ENCODE results near the gene STK16.

STK16 gene

GRCh38 chr2:219277703-219278654 lies 32.7 kb downstream of the STK16 start:
- peaks cover 20 to 45% of the 10 kb centered on the region in 2 donors for H3K4me1 ChIP-seq (ENCODE audit: control insufficient read depth in 1 of 2, insufficient read depth in 2 of 2, low read length in 2 of 2)
- peak overlapping the region; percentile 85 for H3K27ac ChIP-seq (ENCODE audit: low read length)
- no peaks in the 10 kb centered on the region for H3K27me3 ChIP-seq (ENCODE audit: low read depth, low read length)
- peak overlapping the region; percentile 54 to 79 for H3K4me3 ChIP-seq (ENCODE audit: low read depth in 1 of 2, low read length in 2 of 2)
- no peaks in the 10 kb centered on the region for H3K9me3 ChIP-seq (ENCODE audit: control insufficient read depth in 1 of 2, low read length in 2 of 2)
- peaks cover 24 to 27% of the 10 kb centered on the region in 2 donors for H3K36me3 ChIP-seq (ENCODE audit: control insufficient read depth in 1 of 2, insufficient read depth in 2 of 2, low read length in 2 of 2)

- no peaks in the 10 kb centered on the region for H3K9me3 ChIP-seq (ENCODE audit: control insufficient read depth in 1 of 2, low read length in 2 of 2)
- H3K36me3 ChIP-seq (ENCODE audit: control insufficient read depth in 1 of 2, insufficient read depth in 2 of 2, low read length in 2 of 2), result peaks cover 27 to 34% of the 10 kb centered on the region in 2 donors
- peak overlapping the region; percentile 85 for H3K27ac ChIP-seq (ENCODE audit: low read length)
- no peaks in the 10 kb centered on the region for H3K27me3 ChIP-seq (ENCODE audit: low read depth, low read length)
- peak overlapping the region; percentile 54 to 79 for H3K4me3 ChIP-seq (ENCODE audit: low read depth in 1 of 2, low read length in 2 of 2)
- H3K4me1 ChIP-seq (ENCODE audit: control insufficient read depth in 1 of 2, insufficient read depth in 2 of 2, low read length in 2 of 2), result peaks cover 20 to 45% of the 10 kb centered on the region in 2 donors
Measured at GRCh38 chr2:219278655-219279150, 33.4 kb downstream of the STK16 start.

- H3K27ac ChIP-seq (ENCODE audit: low read length), result peak within 1 kb of the TSS; percentile 85
- peak within 1 kb of the TSS; percentile 79 to 87 for H3K4me3 ChIP-seq (ENCODE audit: low read depth in 1 of 2, low read length in 2 of 2)
- H3K27me3 ChIP-seq (ENCODE audit: low read depth, low read length), result no peaks in the 10 kb centered on the region
- H3K36me3 ChIP-seq (ENCODE audit: control insufficient read depth in 1 of 2, insufficient read depth in 2 of 2, low read length in 2 of 2), result peaks cover 34 to 36% of the 10 kb centered on the region in 2 donors
- H3K9me3 ChIP-seq (ENCODE audit: control insufficient read depth in 1 of 2, low read length in 2 of 2), result no peaks in the 10 kb centered on the region
- peaks cover 20 to 41% of the 10 kb centered on the region in 2 donors for H3K4me1 ChIP-seq (ENCODE audit: control insufficient read depth in 1 of 2, insufficient read depth in 2 of 2, low read length in 2 of 2)
Measured at GRCh38 chr2:219279151-219279915, 34.1 kb downstream of the STK16 start, which contains the start of gene DNAJB2. TSS of gene DNAJB2 (plus strand) at chr2:219279366. CDS start at chr2:219279834, 468 bp downstream.

GRCh38 chr2:219279916-219280516 lies 34.7 kb downstream of the STK16 start:
- Histone ChIP-seq H3K4me1 (ENCODE audit: control insufficient read depth in 1 of 2, insufficient read depth in 2 of 2, low read length in 2 of 2) (peaks cover 20 to 41% of the 10 kb centered on the region in 2 donors), H3K36me3 (ENCODE audit: control insufficient read depth in 1 of 2, insufficient read depth in 2 of 2, low read length in 2 of 2) (peaks cover 40 to 42% of the 10 kb centered on the region in 2 donors), H3K9me3 (ENCODE audit: control insufficient read depth in 1 of 2, low read length in 2 of 2) (no peaks in the 10 kb centered on the region), H3K27ac (ENCODE audit: low read length) (peak overlapping the region; percentile 83), H3K27me3 (ENCODE audit: low read depth, low read length) (no peaks in the 10 kb centered on the region), H3K4me3 (ENCODE audit: low read depth in 1 of 2, low read length in 2 of 2) (peak overlapping the region; percentile 79 to 87)

GRCh38 chr2:219280651-219281050 lies 35.4 kb downstream of the STK16 start:
- Histone ChIP-seq H3K36me3 (ENCODE audit: control insufficient read depth in 1 of 2, insufficient read depth in 2 of 2, low read length in 2 of 2) (peaks cover 44 to 48% of the 10 kb centered on the region in 2 donors), H3K4me3 (ENCODE audit: low read depth in 1 of 2, low read length in 2 of 2) (peak overlapping the region in 1 of 2 donors; percentile 79), H3K27me3 (ENCODE audit: low read depth, low read length) (no peaks in the 10 kb centered on the region), H3K4me1 (ENCODE audit: control insufficient read depth in 1 of 2, insufficient read depth in 2 of 2, low read length in 2 of 2) (peaks cover 20 to 47% of the 10 kb centered on the region in 2 donors), H3K9me3 (ENCODE audit: control insufficient read depth in 1 of 2, low read length in 2 of 2) (no peaks in the 10 kb centered on the region), H3K27ac (ENCODE audit: low read length) (no peak overlapping the region)

GRCh38 chr2:219281588-219281987 lies 36.3 kb downstream of the STK16 start:
- Histone ChIP-seq H3K4me1 (ENCODE audit: control insufficient read depth in 1 of 2, insufficient read depth in 2 of 2, low read length in 2 of 2) (peaks cover 20 to 47% of the 10 kb centered on the region in 2 donors), H3K9me3 (ENCODE audit: control insufficient read depth in 1 of 2, low read length in 2 of 2) (no peaks in the 10 kb centered on the region), H3K36me3 (ENCODE audit: control insufficient read depth in 1 of 2, insufficient read depth in 2 of 2, low read length in 2 of 2) (peaks cover 44 to 49% of the 10 kb centered on the region in 2 donors), H3K4me3 (ENCODE audit: low read depth in 1 of 2, low read length in 2 of 2) (no peak overlapping the region), H3K27ac (ENCODE audit: low read length) (no peak overlapping the region), H3K27me3 (ENCODE audit: low read depth, low read length) (no peaks in the 10 kb centered on the region)

GRCh38 chr2:219282375-219282774 lies 37.1 kb downstream of the STK16 start:
- Histone ChIP-seq H3K9me3 (ENCODE audit: control insufficient read depth in 1 of 2, low read length in 2 of 2) (no peaks in the 10 kb centered on the region), H3K36me3 (ENCODE audit: control insufficient read depth in 1 of 2, insufficient read depth in 2 of 2, low read length in 2 of 2) (peaks cover 44 to 49% of the 10 kb centered on the region in 2 donors), H3K27ac (ENCODE audit: low read length) (peak overlapping the region; percentile 1), H3K4me3 (ENCODE audit: low read depth in 1 of 2, low read length in 2 of 2) (no peak overlapping the region), H3K27me3 (ENCODE audit: low read depth, low read length) (no peaks in the 10 kb centered on the region), H3K4me1 (ENCODE audit: control insufficient read depth in 1 of 2, insufficient read depth in 2 of 2, low read length in 2 of 2) (peaks cover 20 to 47% of the 10 kb centered on the region in 2 donors)

- no peaks in the 10 kb centered on the region for H3K9me3 ChIP-seq (ENCODE audit: control insufficient read depth in 1 of 2, low read length in 2 of 2)
- H3K36me3 ChIP-seq (ENCODE audit: control insufficient read depth in 1 of 2, insufficient read depth in 2 of 2, low read length in 2 of 2), result peaks cover 44 to 49% of the 10 kb centered on the region in 2 donors
- peaks cover 17 to 40% of the 10 kb centered on the region in 2 donors for H3K4me1 ChIP-seq (ENCODE audit: control insufficient read depth in 1 of 2, insufficient read depth in 2 of 2, low read length in 2 of 2)
- no peak overlapping the region for H3K4me3 ChIP-seq (ENCODE audit: low read depth in 1 of 2, low read length in 2 of 2)
- H3K27me3 ChIP-seq (ENCODE audit: low read depth, low read length), result no peaks in the 10 kb centered on the region
- peak overlapping the region; percentile 1 for H3K27ac ChIP-seq (ENCODE audit: low read length)
Measured at GRCh38 chr2:219282943-219283581, 37.8 kb downstream of the STK16 start.

GRCh38 chr2:219284501-219285372 lies 39.5 kb downstream of the STK16 start:
- peaks cover 44 to 49% of the 10 kb centered on the region in 2 donors for H3K36me3 ChIP-seq (ENCODE audit: control insufficient read depth in 1 of 2, insufficient read depth in 2 of 2, low read length in 2 of 2)
- H3K27ac ChIP-seq (ENCODE audit: low read length), result no peak overlapping the region
- peaks cover 10 to 38% of the 10 kb centered on the region in 2 donors for H3K4me1 ChIP-seq (ENCODE audit: control insufficient read depth in 1 of 2, insufficient read depth in 2 of 2, low read length in 2 of 2)
- H3K4me3 ChIP-seq (ENCODE audit: low read depth in 1 of 2, low read length in 2 of 2), result no peak overlapping the region
- no peaks in the 10 kb centered on the region for H3K27me3 ChIP-seq (ENCODE audit: low read depth, low read length)
- no peaks in the 10 kb centered on the region for H3K9me3 ChIP-seq (ENCODE audit: control insufficient read depth in 1 of 2, low read length in 2 of 2)

GRCh38 chr2:219285373-219285735 lies 40.1 kb downstream of the STK16 start:
- Histone ChIP-seq H3K9me3 (ENCODE audit: control insufficient read depth in 1 of 2, low read length in 2 of 2) (no peaks in the 10 kb centered on the region), H3K27ac (ENCODE audit: low read length) (no peak overlapping the region), H3K27me3 (ENCODE audit: low read depth, low read length) (no peaks in the 10 kb centered on the region), H3K4me1 (ENCODE audit: control insufficient read depth in 1 of 2, insufficient read depth in 2 of 2, low read length in 2 of 2) (peaks cover 4 to 35% of the 10 kb centered on the region in 2 donors), H3K4me3 (ENCODE audit: low read depth in 1 of 2, low read length in 2 of 2) (no peak overlapping the region), H3K36me3 (ENCODE audit: control insufficient read depth in 1 of 2, insufficient read depth in 2 of 2, low read length in 2 of 2) (peaks cover 44 to 49% of the 10 kb centered on the region in 2 donors)
